Measurements from ENCODE around the gene APC. TPM values are rescaled to one million over a fixed set of nuclear protein-coding genes. Genes with fewer than 3 reads are reported as not detected.
"Not testable (repeated sequence)": the region's sequence is repeated elsewhere in the genome, so short reads cannot be mapped to it uniquely, and the experiment has no call there.

APC gene
- total RNA-seq, 2 experiments from 2014 or later: 19.5 to 19.8 TPM

DNA sequence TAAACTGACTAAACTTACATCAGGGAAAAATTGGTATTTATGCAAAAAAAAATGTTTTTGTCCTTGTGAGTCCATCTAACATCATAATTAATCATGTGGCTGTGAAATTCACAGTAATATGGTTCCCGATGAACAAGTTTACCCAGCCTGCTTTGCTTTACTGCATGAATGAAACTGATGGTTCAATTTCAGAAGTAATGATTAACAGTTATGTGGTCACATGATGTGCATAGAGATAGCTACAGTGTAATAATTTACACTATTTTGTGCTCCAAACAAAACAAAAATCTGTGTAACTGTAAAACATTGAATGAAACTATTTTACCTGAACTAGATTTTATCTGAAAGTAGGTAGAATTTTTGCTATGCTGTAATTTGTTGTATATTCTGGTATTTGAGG is 106.8 kb downstream of the APC start:
- no peak overlapping the region for H3K27ac Mint-ChIP-seq
- no peaks in the 10 kb centered on the region for H3K27me3 Mint-ChIP-seq
- no peak overlapping the region for H3K4me3 Mint-ChIP-seq
- H3K4me1 Mint-ChIP-seq: peaks cover 4% of the 10 kb centered on the region
- peaks cover 15% of the 10 kb centered on the region for H3K36me3 Mint-ChIP-seq
- no peak for DNase-seq
- no peaks in the 10 kb centered on the region for H3K9me3 Mint-ChIP-seq

DNA sequence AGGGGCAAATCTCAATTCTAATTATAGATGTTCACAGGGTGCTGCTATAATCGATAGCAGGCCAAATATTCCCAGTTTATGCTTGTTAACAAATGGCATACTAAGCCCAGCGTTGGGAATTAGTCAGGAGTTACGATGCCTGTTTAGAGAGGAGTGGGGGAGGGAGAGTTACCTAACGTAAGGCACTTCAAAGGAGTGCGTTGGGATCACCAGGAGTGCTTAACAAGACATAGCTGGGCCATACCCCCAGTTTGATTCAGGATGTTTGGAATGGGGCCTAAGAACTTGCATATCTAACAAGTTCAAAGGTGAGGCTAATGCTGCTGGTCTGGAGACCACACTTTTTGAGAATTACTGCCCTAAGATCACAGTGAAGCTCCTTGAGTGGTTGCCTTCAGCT is 108.9 kb downstream of the APC start:
- peaks cover under 1% of the 10 kb centered on the region for H3K27me3 Mint-ChIP-seq
- peaks cover 4% of the 10 kb centered on the region for H3K4me1 Mint-ChIP-seq

GRCh38 chr5:112847306-112847705 is 109.6 kb downstream of the APC start:
- Mint-ChIP-seq H3K4me1 (peaks cover 4% of the 10 kb centered on the region), H3K27ac (no peak overlapping the region), H3K36me3 (peaks cover 4% of the 10 kb centered on the region), H3K9me3 (no peaks in the 10 kb centered on the region), H3K4me3 (no peak overlapping the region), H3K27me3 (peaks cover 4% of the 10 kb centered on the region)
- DNase-seq: no peak

More for the DNA sequence above, 108.9 kb downstream of the APC start:
- DNase-seq: no peak
- Mint-ChIP-seq H3K36me3 (peaks cover 7% of the 10 kb centered on the region), H3K4me3 (no peak overlapping the region), H3K9me3 (no peaks in the 10 kb centered on the region), H3K27ac (no peak overlapping the region)

DNA sequence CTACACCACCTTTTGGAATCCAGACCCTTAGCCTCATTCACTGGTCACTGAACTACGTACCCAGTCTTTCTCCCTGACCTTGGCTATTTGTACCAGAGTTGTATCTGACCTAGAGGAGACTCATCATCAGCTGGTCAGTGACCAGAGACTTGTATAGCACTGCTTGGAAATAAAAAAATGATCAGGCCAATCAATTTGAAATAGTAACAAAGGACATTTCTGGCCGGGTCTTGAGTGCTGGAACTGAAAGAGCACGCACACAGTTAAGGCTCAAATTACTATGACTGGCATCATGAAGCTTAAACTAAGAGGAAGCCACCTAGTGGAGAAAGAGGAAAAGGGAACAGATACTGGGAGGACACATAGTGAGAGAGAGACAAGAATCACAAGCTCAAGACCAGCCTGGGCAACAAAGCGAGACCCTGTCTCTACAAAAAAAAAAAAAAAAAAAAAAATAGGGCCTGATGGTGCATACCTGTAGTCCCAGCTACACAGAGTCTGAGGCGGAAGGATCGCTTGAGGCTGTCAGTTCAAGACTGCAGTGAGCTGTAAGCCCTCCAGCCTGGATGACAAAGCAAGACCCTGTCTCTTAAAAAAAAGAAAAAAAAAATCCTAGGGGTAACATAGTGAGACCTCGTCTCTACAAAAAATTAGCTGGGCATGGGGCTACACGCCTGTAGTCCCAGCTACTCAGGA is 110.6 kb downstream of the APC start:
- Mint-ChIP-seq H3K27ac (no peak overlapping the region), H3K4me1 (peaks cover 4% of the 10 kb centered on the region)
- DNase-seq: no peak

DNA sequence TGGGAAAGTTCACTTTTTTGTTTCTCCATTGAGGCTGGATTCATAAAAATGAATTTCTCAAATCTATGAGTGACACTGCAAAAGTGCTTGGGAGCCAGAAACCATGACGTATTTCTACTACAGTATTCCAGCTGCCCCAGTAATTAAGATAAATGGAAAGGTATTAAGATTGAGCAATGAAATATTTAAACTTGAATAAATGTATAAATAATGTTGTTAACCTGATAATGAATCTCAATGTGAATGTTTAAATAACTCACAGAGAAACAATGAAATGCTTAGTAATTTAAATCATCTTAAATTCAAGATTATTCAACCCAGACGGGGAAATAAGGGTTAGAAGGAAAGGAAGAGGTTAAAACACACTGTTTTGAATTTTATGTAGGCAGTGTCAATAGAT is 112.2 kb downstream of the APC start:
- Mint-ChIP-seq H3K9me3 (peaks cover 4% of the 10 kb centered on the region), H3K27ac (no peak overlapping the region), H3K27me3 (peaks cover 18% of the 10 kb centered on the region), H3K4me1 (peaks cover 4% of the 10 kb centered on the region), H3K4me3 (no peak overlapping the region), H3K36me3 (peaks cover 2% of the 10 kb centered on the region)
- DNase-seq: no peak

More for the DNA sequence above, 110.6 kb downstream of the APC start:
- H3K9me3 Mint-ChIP-seq: no peaks in the 10 kb centered on the region
- no peaks in the 10 kb centered on the region for H3K36me3 Mint-ChIP-seq
- H3K27me3 Mint-ChIP-seq: peaks cover 8% of the 10 kb centered on the region
- no peak overlapping the region for H3K4me3 Mint-ChIP-seq

- Mint-ChIP-seq H3K27me3 (peaks cover 38% of the 10 kb centered on the region), H3K9me3 (peaks cover 9% of the 10 kb centered on the region), H3K36me3 (peaks cover 2% of the 10 kb centered on the region), H3K27ac (no peak overlapping the region), H3K4me3 (no peak overlapping the region), H3K4me1 (peaks cover 2% of the 10 kb centered on the region)
- no peak for DNase-seq
These were observed 117.0 kb downstream of the APC start for GRCh38 chr5:112854651-112855050.

- Mint-ChIP-seq H3K4me3 (no peak overlapping the region), H3K9me3 (peaks cover 9% of the 10 kb centered on the region), H3K27me3 (peaks cover 30% of the 10 kb centered on the region), H3K36me3 (peaks cover 17% of the 10 kb centered on the region), H3K27ac (no peak overlapping the region), H3K4me1 (peaks cover 15% of the 10 kb centered on the region)
- no peak for DNase-seq
These were observed 120.2 kb downstream of the APC start for GRCh38 chr5:112857866-112858265.

DNA sequence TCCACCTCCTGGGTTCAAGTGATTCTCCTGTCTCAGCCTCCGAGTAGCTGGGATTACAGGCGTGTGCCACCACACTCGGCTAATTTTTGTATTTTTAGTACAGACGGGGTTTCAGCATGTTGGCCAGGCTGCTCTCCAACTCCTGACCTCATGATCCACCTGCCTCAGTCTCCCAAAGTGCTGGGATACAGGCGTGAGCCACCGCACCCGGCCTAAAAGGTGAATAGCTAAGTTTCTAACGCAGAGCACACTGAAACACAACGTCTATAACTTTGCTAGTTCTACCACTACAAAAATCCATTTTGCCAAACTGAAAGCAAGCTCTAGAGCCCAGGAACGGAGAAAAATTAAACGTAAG is 122.9 kb downstream of the APC start:
- H3K9me3 Mint-ChIP-seq, DNase-seq: not testable (repeated sequence)
- Mint-ChIP-seq H3K4me3 (peak overlapping the region; percentile 94), H3K27ac (peak overlapping the region; percentile 98), H3K27me3 (peaks cover 13% of the 10 kb centered on the region), H3K4me1 (peaks cover 26% of the 10 kb centered on the region), H3K36me3 (peaks cover 26% of the 10 kb centered on the region)

DNA sequence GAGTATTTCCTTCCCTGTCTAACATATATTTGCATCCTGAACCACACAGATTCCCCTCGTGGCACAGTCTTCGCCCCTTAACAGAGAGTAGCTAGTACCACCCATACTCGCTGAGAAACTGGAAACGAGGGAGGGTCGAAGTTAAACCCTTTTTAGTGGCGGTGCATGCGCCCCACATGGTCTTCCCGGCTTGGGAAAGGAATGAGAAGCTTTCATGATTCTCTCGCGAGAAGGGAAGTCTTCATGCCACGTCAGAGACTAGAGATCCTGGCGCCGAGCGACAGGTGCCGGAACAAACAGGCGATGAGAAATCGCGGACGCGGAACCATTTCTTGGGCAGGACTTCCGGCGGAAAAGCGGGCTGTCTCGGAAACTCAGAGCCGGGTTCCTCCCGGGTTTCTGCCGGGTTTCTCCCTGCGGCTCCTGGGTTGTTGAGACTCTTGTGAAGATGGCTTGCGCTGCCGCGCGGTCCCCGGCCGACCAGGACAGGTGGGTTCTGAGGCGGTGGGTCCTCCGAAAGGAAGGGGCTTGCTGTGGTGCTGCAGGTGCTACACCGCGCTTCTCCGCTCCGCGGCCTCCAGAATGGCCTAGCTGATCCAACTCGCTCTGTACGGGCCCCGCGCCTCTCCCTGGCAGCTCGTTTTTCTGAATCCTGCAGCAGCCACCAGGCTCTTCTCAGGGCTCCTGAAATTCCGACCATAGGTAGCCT is 123.4 kb downstream of the APC start, which contains the start of gene SRP19:
TSS of gene SRP19 (plus strand) at position 359 of the 709 bp plus-strand sequence. CDS start at position 449, 90 bp downstream.
- no peaks in the 10 kb centered on the region for H3K9me3 Mint-ChIP-seq
- H3K4me1 Mint-ChIP-seq: peaks cover 26% of the 10 kb centered on the region
- H3K36me3 Mint-ChIP-seq: peaks cover 26% of the 10 kb centered on the region
- H3K4me3 Mint-ChIP-seq: peak within 1 kb of the TSS; percentile 94
- peaks cover 10% of the 10 kb centered on the region for H3K27me3 Mint-ChIP-seq
- DNase-seq: peak; percentile 89
- H3K27ac Mint-ChIP-seq: peak within 1 kb of the TSS; percentile 98

DNA sequence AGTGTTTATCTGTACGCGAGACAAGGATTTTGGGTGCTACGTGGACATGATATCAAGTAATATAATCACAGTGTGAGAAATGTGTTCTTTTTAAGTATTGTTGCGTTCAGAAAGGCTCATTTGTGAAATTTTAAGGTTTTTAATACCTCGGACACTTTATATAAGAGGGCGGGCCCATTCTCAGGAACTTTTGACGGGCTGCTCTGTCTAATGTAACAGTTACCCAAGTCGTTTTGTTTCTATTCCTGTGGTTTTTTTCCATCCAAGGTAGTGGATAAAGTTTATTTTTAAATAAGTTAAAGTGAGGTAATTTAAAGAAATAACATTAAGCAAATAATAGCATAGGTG is 123.9 kb downstream of the APC start:
- Mint-ChIP-seq H3K27me3 (peaks cover 5% of the 10 kb centered on the region), H3K9me3 (no peaks in the 10 kb centered on the region), H3K4me3 (peak overlapping the region; percentile 94), H3K27ac (peak overlapping the region; percentile 98), H3K4me1 (peaks cover 27% of the 10 kb centered on the region), H3K36me3 (peaks cover 26% of the 10 kb centered on the region)
- no peak for DNase-seq

GRCh38 chr5:112862085-112862484 is 124.4 kb downstream of the APC start:
- H3K9me3 Mint-ChIP-seq: no peaks in the 10 kb centered on the region
- DNase-seq: no peak
- H3K4me1 Mint-ChIP-seq: peaks cover 32% of the 10 kb centered on the region
- peak overlapping the region; percentile 94 for H3K4me3 Mint-ChIP-seq
- peaks cover 4% of the 10 kb centered on the region for H3K27me3 Mint-ChIP-seq
- H3K36me3 Mint-ChIP-seq: peaks cover 31% of the 10 kb centered on the region
- peak overlapping the region; percentile 98 for H3K27ac Mint-ChIP-seq

GRCh38 chr5:112863549-112863948 is 125.9 kb downstream of the APC start:
- no peaks in the 10 kb centered on the region for H3K27me3 Mint-ChIP-seq
- H3K4me3 Mint-ChIP-seq: peak overlapping the region; percentile 94
- peak overlapping the region; percentile 65 for H3K27ac Mint-ChIP-seq
- peaks cover 37% of the 10 kb centered on the region for H3K4me1 Mint-ChIP-seq
- no peak for DNase-seq
- H3K9me3 Mint-ChIP-seq: no peaks in the 10 kb centered on the region
- H3K36me3 Mint-ChIP-seq: peaks cover 34% of the 10 kb centered on the region

DNA sequence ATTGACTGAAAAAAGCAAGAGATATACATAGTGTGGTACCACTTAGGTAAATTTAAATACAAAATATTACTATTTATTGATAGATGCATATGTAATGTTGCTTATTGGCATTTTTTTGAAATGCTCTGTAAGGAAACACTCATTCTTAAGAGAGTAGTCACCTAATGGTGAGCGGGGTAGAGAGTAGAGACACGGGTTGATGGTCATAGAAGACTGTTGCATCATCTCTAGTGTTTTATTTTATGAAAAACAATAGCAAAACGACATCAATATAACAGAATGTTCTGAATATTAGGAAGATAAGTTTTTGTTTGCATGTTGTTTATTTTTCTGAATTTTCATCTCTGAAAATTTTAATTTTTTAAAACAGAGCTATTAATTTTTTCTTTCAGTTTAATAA is 127.4 kb downstream of the APC start:
- Mint-ChIP-seq H3K36me3 (peaks cover 44% of the 10 kb centered on the region), H3K27ac (no peak overlapping the region), H3K9me3 (no peaks in the 10 kb centered on the region), H3K4me3 (no peak overlapping the region), H3K27me3 (no peaks in the 10 kb centered on the region), H3K4me1 (peaks cover 48% of the 10 kb centered on the region)
- no peak for DNase-seq

- H3K27ac Mint-ChIP-seq: peak overlapping the region; percentile 88
- H3K27me3 Mint-ChIP-seq: no peaks in the 10 kb centered on the region
- no peak overlapping the region for H3K4me3 Mint-ChIP-seq
- peaks cover 47% of the 10 kb centered on the region for H3K4me1 Mint-ChIP-seq
- no peak for DNase-seq
- peaks cover 44% of the 10 kb centered on the region for H3K36me3 Mint-ChIP-seq
- H3K9me3 Mint-ChIP-seq: no peaks in the 10 kb centered on the region
These were observed 129.1 kb downstream of the APC start for GRCh38 chr5:112866739-112867138.

- peak overlapping the region; percentile 88 for H3K27ac Mint-ChIP-seq
- no peak for DNase-seq
- H3K36me3 Mint-ChIP-seq: peaks cover 43% of the 10 kb centered on the region
- no peaks in the 10 kb centered on the region for H3K27me3 Mint-ChIP-seq
- H3K4me1 Mint-ChIP-seq: peaks cover 42% of the 10 kb centered on the region
- no peaks in the 10 kb centered on the region for H3K9me3 Mint-ChIP-seq
- H3K4me3 Mint-ChIP-seq: peak overlapping the region; percentile 40
These were observed 129.7 kb downstream of the APC start for GRCh38 chr5:112867411-112867810.

DNA sequence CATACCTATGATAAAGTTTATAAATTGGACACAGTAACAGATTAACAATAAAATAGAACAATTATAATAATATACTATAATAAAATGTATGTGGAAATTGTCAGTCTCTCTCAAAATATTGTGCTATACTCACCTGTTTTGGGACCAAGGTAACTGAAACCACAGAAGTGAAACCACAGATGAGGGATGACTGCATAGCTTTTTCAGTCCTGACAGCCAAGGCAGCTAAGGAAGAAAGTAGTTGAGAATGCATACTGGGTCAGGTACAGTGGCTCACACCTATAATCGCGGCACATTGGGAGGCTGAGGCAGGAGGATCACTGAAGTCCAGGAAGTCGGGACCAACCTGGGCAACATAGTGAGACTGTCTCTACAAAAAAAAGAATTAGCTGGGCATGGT is 132.3 kb downstream of the APC start:
- DNase-seq: no peak
- Mint-ChIP-seq H3K36me3 (peaks cover 38% of the 10 kb centered on the region), H3K27me3 (no peaks in the 10 kb centered on the region), H3K27ac (peak overlapping the region; percentile 88), H3K9me3 (no peaks in the 10 kb centered on the region), H3K4me3 (no peak overlapping the region), H3K4me1 (peaks cover 34% of the 10 kb centered on the region)

All from activated naive CD8-positive, alpha-beta T cell treated with anti-CD3 and anti-CD28 coated beads for 36 hours (primary cell).